ENCODE data around the gene CGB5. TPM values are rescaled to one million over a fixed set of nuclear protein-coding genes. Genes with fewer than 3 reads are reported as not detected.

CGB5 gene
- total and polyA plus RNA-seq, 9 of the 15 experiments (the other 6 are each of a cell fraction or from before 2014, with no cell fraction given), result not detected

DNA sequence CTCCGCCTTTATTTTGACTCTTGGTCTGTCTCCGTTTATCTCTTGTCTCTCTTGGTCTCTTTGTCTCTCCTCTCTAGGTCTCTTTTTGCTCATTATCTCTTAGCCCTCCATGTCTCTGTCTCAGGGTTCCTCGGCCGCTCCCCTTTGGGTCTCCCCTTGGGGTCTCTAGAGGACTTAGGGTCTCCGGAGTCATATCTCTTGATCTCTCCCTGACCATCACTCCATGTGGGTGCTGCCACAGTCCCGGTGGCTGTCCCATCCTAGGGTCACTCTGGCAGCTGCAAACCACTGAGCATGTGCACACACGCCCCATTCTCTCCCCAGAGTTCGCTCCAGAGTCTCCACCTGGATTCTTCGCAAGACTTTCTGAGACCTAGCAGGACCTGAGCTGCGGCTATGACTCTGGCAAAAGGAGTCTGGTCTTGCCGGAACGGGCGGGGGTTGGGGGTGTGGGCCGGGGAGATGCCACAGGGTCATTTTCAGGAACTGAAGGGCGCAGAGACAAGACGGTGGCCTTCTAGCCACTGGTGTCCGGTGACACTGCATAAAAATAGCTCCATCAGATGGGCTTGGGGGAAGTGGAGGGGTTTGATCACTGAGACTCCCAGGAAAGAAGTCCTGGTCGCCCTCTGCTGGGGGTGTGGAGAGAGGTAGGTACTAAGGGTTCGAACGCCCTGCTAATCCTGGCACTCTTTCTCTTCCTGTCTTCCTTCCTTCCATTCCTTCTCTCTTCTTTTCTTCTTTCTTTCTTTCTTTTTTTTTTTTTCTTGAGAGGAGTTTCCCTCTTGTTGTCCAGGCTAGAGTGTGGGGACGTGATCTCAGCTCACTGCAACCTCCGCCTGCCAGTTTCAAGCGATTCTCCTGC lies 30.1 kb downstream of the CGB5 start (continued):
- TF ChIP-seq MEF2A (IDR thresholded peaks at IDR 0.05; ENCODE audit: control insufficient read depth, low read depth, low read length), result peak; percentile 74
- no peak for TF ChIP-seq PRPF4 (IDR thresholded peaks at IDR 0.05; ENCODE audit: insufficient read depth, low read depth, low read length, poor library complexity, severe bottlenecking)
- no peak for TF ChIP-seq ZNF696 (CRISPR knock-in tag; conservative IDR thresholded peaks at IDR 0.05)
- TF ChIP-seq E2F3 (CRISPR knock-in tag; IDR thresholded peaks at IDR 0.05), result no peak
- TF ChIP-seq NFIC (IDR thresholded peaks at IDR 0.05), result peak; percentile 17; the same call in 1 of the 2 replicates
- peak; percentile 41; the same call in 1 of the 2 replicates for TF ChIP-seq ETV1 (tag; conservative IDR thresholded peaks at IDR 0.05; ENCODE audit: low read depth)
- TF ChIP-seq, protein P1, sequence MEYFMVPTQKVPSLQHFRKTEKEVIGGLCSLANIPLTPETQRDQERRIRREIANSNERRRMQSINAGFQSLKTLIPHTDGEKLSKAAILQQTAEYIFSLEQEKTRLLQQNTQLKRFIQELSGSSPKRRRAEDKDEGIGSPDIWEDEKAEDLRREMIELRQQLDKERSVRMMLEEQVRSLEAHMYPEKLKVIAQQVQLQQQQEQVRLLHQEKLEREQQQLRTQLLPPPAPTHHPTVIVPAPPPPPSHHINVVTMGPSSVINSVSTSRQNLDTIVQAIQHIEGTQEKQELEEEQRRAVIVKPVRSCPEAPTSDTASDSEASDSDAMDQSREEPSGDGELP (CRISPR knock-in tag; IDR thresholded peaks at IDR 0.05; ENCODE audit: borderline replicate concordance), result peak; percentile 45; the same call in 1 of the 2 replicates
- TF ChIP-seq ZBTB8A (IDR thresholded peaks at IDR 0.05; ENCODE audit: partially characterized antibody), result no peak
- no peak; the same call in 1 of the 2 replicates for TF ChIP-seq TRIM28 (IDR thresholded peaks at IDR 0.05)
- TF ChIP-seq ZNF830 (CRISPR knock-in tag; IDR thresholded peaks at IDR 0.05), result no peak
- TF ChIP-seq, protein P2, sequence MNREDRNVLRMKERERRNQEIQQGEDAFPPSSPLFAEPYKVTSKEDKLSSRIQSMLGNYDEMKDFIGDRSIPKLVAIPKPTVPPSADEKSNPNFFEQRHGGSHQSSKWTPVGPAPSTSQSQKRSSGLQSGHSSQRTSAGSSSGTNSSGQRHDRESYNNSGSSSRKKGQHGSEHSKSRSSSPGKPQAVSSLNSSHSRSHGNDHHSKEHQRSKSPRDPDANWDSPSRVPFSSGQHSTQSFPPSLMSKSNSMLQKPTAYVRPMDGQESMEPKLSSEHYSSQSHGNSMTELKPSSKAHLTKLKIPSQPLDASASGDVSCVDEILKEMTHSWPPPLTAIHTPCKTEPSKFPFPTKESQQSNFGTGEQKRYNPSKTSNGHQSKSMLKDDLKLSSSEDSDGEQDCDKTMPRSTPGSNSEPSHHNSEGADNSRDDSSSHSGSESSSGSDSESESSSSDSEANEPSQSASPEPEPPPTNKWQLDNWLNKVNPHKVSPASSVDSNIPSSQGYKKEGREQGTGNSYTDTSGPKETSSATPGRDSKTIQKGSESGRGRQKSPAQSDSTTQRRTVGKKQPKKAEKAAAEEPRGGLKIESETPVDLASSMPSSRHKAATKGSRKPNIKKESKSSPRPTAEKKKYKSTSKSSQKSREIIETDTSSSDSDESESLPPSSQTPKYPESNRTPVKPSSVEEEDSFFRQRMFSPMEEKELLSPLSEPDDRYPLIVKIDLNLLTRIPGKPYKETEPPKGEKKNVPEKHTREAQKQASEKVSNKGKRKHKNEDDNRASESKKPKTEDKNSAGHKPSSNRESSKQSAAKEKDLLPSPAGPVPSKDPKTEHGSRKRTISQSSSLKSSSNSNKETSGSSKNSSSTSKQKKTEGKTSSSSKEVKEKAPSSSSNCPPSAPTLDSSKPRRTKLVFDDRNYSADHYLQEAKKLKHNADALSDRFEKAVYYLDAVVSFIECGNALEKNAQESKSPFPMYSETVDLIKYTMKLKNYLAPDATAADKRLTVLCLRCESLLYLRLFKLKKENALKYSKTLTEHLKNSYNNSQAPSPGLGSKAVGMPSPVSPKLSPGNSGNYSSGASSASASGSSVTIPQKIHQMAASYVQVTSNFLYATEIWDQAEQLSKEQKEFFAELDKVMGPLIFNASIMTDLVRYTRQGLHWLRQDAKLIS (CRISPR knock-in tag; IDR thresholded peaks at IDR 0.05), result no peak
- TF ChIP-seq, protein P3, sequence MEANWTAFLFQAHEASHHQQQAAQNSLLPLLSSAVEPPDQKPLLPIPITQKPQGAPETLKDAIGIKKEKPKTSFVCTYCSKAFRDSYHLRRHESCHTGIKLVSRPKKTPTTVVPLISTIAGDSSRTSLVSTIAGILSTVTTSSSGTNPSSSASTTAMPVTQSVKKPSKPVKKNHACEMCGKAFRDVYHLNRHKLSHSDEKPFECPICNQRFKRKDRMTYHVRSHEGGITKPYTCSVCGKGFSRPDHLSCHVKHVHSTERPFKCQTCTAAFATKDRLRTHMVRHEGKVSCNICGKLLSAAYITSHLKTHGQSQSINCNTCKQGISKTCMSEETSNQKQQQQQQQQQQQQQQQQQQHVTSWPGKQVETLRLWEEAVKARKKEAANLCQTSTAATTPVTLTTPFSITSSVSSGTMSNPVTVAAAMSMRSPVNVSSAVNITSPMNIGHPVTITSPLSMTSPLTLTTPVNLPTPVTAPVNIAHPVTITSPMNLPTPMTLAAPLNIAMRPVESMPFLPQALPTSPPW (CRISPR knock-in tag; IDR thresholded peaks at IDR 0.05), result peak; percentile 69
- no peak for TF ChIP-seq TEAD2 (tag; IDR thresholded peaks at IDR 0.05)
- no peak for TF ChIP-seq ZC3H8 (IDR thresholded peaks at IDR 0.05)
- no peak for TF ChIP-seq TAF7 (tag; IDR thresholded peaks at IDR 0.05)
- TF ChIP-seq NCOA1 (IDR thresholded peaks at IDR 0.05; ENCODE audit: low read depth), result peak; percentile 31; the same call in 1 of the 2 replicates
- TF ChIP-seq, protein P4, sequence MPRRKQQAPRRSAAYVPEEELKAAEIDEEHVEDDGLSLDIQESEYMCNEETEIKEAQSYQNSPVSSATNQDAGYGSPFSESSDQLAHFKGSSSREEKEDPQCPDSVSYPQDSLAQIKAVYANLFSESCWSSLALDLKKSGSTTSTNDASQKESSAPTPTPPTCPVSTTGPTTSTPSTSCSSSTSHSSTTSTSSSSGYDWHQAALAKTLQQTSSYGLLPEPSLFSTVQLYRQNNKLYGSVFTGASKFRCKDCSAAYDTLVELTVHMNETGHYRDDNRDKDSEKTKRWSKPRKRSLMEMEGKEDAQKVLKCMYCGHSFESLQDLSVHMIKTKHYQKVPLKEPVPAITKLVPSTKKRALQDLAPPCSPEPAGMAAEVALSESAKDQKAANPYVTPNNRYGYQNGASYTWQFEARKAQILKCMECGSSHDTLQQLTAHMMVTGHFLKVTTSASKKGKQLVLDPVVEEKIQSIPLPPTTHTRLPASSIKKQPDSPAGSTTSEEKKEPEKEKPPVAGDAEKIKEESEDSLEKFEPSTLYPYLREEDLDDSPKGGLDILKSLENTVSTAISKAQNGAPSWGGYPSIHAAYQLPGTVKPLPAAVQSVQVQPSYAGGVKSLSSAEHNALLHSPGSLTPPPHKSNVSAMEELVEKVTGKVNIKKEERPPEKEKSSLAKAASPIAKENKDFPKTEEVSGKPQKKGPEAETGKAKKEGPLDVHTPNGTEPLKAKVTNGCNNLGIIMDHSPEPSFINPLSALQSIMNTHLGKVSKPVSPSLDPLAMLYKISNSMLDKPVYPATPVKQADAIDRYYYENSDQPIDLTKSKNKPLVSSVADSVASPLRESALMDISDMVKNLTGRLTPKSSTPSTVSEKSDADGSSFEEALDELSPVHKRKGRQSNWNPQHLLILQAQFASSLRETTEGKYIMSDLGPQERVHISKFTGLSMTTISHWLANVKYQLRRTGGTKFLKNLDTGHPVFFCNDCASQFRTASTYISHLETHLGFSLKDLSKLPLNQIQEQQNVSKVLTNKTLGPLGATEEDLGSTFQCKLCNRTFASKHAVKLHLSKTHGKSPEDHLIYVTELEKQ (CRISPR knock-in tag; IDR thresholded peaks at IDR 0.05), result no peak
- peak; percentile 82 for TF ChIP-seq ZBTB7A (IDR thresholded peaks at IDR 0.05; ENCODE audit: borderline replicate concordance, control insufficient read depth, low read depth, low read length)

Measured in K562 (cell line).